Skeletal muscle tissue (tissue), 2 donors: ENCODE data around the gene EXOC6. TPM values are rescaled to one million over a fixed set of nuclear protein-coding genes. Genes with fewer than 3 reads are reported as not detected.

Experiments
- small RNA-seq: library from RNA; depleted of rRNA; stranded (forward); fragments of <200 nt; gene quantifications from one replicate; pipeline ENCODE3, GENCODE V24; 2014
- total RNA-seq: library from RNA; depleted of rRNA; stranded (reverse); fragments of >200 nt; gene quantifications from one replicate; pipeline ENCODE4 v1.2.3, GENCODE V29; 2014

EXOC6 gene
- total RNA-seq, 1 donor from 2014 or later, result 54.8 TPM

Small RNAs within 50 kb of the gene (small RNA-seq; reads per million reads assigned to genes)
- not detected for gene AL392103.1

Other genes starting within 250 kb of the EXOC6 start
- 3.1 TPM for gene HHEX, start 158.6 kb upstream of the EXOC6 start, total RNA-seq
- not detected for gene CYP26C1, start 212.3 kb downstream of the EXOC6 start, total RNA-seq
- 0.52 TPM for gene CYP26A1, start 225.4 kb downstream of the EXOC6 start, total RNA-seq